GM12878 (cell line): ENCODE data around the gene LITAF. TPM values are rescaled to one million over a fixed set of nuclear protein-coding genes. Genes with fewer than 3 reads are reported as not detected.
"Not testable (repeated sequence)": the region's sequence is repeated elsewhere in the genome, so short reads cannot be mapped to it uniquely, and the experiment has no call there.

Experiments used
- ATAC-seq: fragments of 200-7000 bp; cut with Tn5 transposase; 3 replicates; pipeline ENCODE4 v1.9.1; 2020; ENCODE audit warnings: mild to moderate bottlenecking, moderate library complexity
- BruUV-seq: library from RNA; stranded (reverse); fragments of 400-500 nt; replicated peaks from 2 replicates; lab custom pipeline; 2021; lab: Mats Ljungman, UMichigan
- CTCF ChIA-PET: fragments of 300-600 bp; sonication (Branson Sonifier 250); formaldehyde crosslinking; extraction: SDS; loops from one replicate; lab custom pipeline; 2021; ENCODE audit warnings: inconsistent platforms; lab: Yijun Ruan, JAX
- POLR2A ChIA-PET: fragments of 350-600 bp; formaldehyde crosslinking; extraction: SDS; loops from one replicate; lab custom pipeline; 2021; ENCODE audit warnings: inconsistent platforms; lab: Charles Lee
- RAD21 ChIA-PET: fragments of 300-600 bp; sonication (Branson Sonifier 250); formaldehyde crosslinking; loops from one replicate; lab custom pipeline; 2023; ENCODE audit warnings: antibody characterized with exemption; ENCODE audit not compliant: unreplicated experiment; lab: Charles Lee
- SMC1A ChIA-PET: fragments of 300-600 bp; sonication (Branson Sonifier 250); formaldehyde crosslinking; loops from one replicate; lab custom pipeline; 2023; ENCODE audit not compliant: unreplicated experiment, uncharacterized antibody; lab: Charles Lee
- DNase-seq: peaks from one replicate; pipeline ENCODE4 v3.0.0-alpha.2; 2011; ENCODE audit warnings: low read depth, low spot score
- FAIRE-seq: peaks from 3 replicates; lab custom pipeline; 2011; peaks lifted over from hg19 to GRCh38; lab: Jason Lieb, UNC
- H2AFZ ChIP-seq: 2 replicates; pipeline ENCODE4 v1.6.0; 2011; ENCODE audit warnings: low read depth, low read length, control low read depth; ENCODE audit not compliant: control insufficient read depth
- H3K27ac ChIP-seq: 2 replicates; pipeline ENCODE4 v1.5.1; 2011; ENCODE audit warnings: control low read depth; ENCODE audit not compliant: control insufficient read depth, insufficient read depth
- H3K27me3 ChIP-seq, 2 experiments: replicated peaks in 1 of 2; 2 replicates each; pipeline versions ENCODE4 v1.6.0 to v1.6.1; 2011; ENCODE audit warnings: low read length in 1 of 2; ENCODE audit not compliant: control insufficient read depth in 2 of 2, insufficient read depth in 2 of 2
- H3K36me3 ChIP-seq, 2 experiments: 2 replicates each; pipeline ENCODE4 v1.5.1; 2011; ENCODE audit warnings: low read length in 1 of 2; ENCODE audit not compliant: control insufficient read depth in 2 of 2, insufficient read depth in 2 of 2
- H3K4me1 ChIP-seq: 2 replicates; pipeline ENCODE4 v1.6.1; 2011; ENCODE audit warnings: mild to moderate bottlenecking, low read length, moderate library complexity, mixed read lengths; ENCODE audit not compliant: control insufficient read depth, insufficient read depth
- H3K4me2 ChIP-seq: 2 replicates; pipeline ENCODE4 v1.6.0; 2011; ENCODE audit warnings: control low read depth; ENCODE audit not compliant: control insufficient read depth, insufficient read depth
- H3K4me3 ChIP-seq: fragments of 200-600 bp; sonication (generic); 2 replicates; pipeline ENCODE4 v1.5.1; 2016
- H3K79me2 ChIP-seq: 2 replicates; pipeline ENCODE4 v1.6.0; 2011; ENCODE audit warnings: low read length; ENCODE audit not compliant: control insufficient read depth, insufficient read depth
- H3K9ac ChIP-seq: 2 replicates; pipeline ENCODE4 v1.8.0; 2011; ENCODE audit warnings: low read length, control low read depth, mixed read lengths; ENCODE audit not compliant: control insufficient read depth, insufficient read depth
- H3K9me3 ChIP-seq: replicated peaks from 3 replicates; pipeline ENCODE4 v1.5.1; 2011; ENCODE audit warnings: mild to moderate bottlenecking, low read length; ENCODE audit not compliant: control insufficient read depth, insufficient read depth
- H4K20me1 ChIP-seq: 2 replicates; pipeline ENCODE4 v1.6.0; 2011; ENCODE audit not compliant: control insufficient read depth, insufficient read depth
- FOS ChIP-seq: IDR thresholded peaks from 3 replicates; pipeline ENCODE4 v1.6.1; 2011; ENCODE audit warnings: borderline replicate concordance; ENCODE audit not compliant: insufficient read length; ENCODE audit errors: extremely low read depth
- YY1 ChIP-seq: IDR thresholded peaks from 2 replicates; pipeline ENCODE4 v1.6.1; 2011; ENCODE audit warnings: low read depth, mild to moderate bottlenecking, low read length
- WGBS: methylation state at CpG from one replicate; pipeline ENCODE4 v1.1.6; 2016; ENCODE audit warnings: low lambda C conversion rate; ENCODE audit not compliant: insufficient replicate concordance, insufficient coverage; ENCODE audit errors: missing lambda C conversion rate; 5-methylcytosine and 5-hydroxymethylcytosine counted together
- in situ Hi-C: fragments of 300-500 bp; cut with MboI; formaldehyde crosslinking; loops from 9 replicates; pipeline ENCODE4 v1.14.3; 2018; ENCODE audit warnings: mixed read lengths
- intact Hi-C: fragments of 100-400 bp; cut with micrococcal nuclease; formaldehyde crosslinking; loops from one replicate; pipeline ENCODE4 v1.14.2; 2022; ENCODE audit not compliant: unreplicated experiment
- polyA plus RNA-seq, 11 experiments: library from polyadenylated mRNA; depleted of rRNA in 4 of 11; unstranded in 6 of 11; stranded (reverse) in 5 of 11; fragments of >200 nt; fragmentation: Nextera tagmentation in 4 of 11; fragmentation: Illumina TruSeq in 1 of 11; extraction: Ambion mirVana in 4 of 11; extraction: Trizol in 1 of 11; gene quantifications; 1 replicate in 1 of 11; 2 replicates in 10 of 11; pipeline versions ENCODE4 v1.2.1 to v1.2.3, GENCODE V29; 2011 to 2016; ENCODE audit warnings: inconsistent platforms in 2 of 11, missing spikeins in 2 of 11, low read depth in 1 of 11
- total RNA-seq, 4 experiments: library from RNA; depleted of rRNA in 3 of 4; stranded (reverse); fragments of >200 nt in 3 of 4; fragmentation: Illumina TruSeq in 1 of 4; extraction: Trizol in 1 of 4; gene quantifications; 2 replicates each; pipeline versions ENCODE4 v1.2.1 to v1.2.3, GENCODE V29; 2013 to 2021
- TF ChIP-seq, protein P1 (sequence below): IDR thresholded peaks from 2 replicates; pipeline ENCODE4 v1.6.1; 2012; ENCODE audit warnings: improper control_type of control experiment, low read depth, low read length; ENCODE audit not compliant: insufficient replicate concordance

The LITAF gene
- total and polyA plus RNA-seq, 10 of the 15 experiments (the other 5 are each of a cell fraction or from before 2014, with no cell fraction given): 99.2 to 211 (median 147) TPM

DNA sequence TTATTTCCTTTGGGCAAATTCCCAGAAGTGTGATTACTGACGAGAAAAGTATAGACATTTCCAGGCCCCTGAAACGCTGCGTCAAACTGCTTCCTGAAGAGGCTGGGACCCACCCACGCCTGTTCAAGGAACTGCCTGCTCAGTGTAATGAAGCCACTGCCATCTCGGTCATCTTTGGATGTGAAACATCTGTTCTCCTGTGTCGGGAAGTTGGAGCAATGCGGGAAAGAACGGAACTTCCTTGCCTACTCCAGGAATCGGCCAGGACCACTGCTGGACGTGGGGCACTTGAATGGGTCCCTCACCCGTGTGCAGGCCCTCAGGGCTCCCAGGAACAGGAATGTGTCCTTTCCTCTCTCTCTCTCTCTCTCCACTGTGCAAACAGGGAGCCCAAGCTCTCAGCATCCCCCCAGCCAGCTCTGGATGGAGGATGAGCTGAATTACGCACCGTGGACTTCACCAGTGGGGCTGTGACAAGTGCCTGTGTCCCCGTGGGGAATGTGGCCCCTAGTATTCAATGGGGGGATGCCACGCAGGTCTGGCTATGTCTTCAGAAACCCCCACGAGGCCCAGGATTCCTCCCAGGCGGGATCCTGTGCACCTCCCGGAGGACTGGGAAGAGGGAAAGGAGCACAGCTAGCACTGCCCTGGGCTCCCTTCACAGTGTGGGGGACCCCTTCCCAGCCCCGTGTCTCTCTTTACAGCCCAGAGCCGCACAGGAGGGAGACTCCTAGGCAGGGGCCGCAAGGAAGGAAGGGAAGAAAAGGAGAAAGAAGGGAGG, 18.3 kb upstream of the LITAF start:
- Histone ChIP-seq H3K27ac (no peak overlapping the region), H4K20me1 (no peaks in the 10 kb centered on the region), H3K4me1 (peaks cover 4% of the 10 kb centered on the region; the same call in 1 of the 2 replicates), H3K4me2 (no peak overlapping the region), H3K27me3 (no peaks in the 10 kb centered on the region; a peak in 1 of 4 replicates), H3K4me3 (no peak overlapping the region), H3K36me3 (no peaks in the 10 kb centered on the region), H2AFZ (no peak overlapping the region), H3K9ac (no peak overlapping the region)
- SMC1A ChIA-PET: no interaction called here
- POLR2A ChIA-PET: no interaction called here
- intact Hi-C loops: no loop called here
- CTCF ChIA-PET: interaction anchor here (1.2 kb wide), 1 partner anchor 73 kb away, joined by 3 read pairs; no protein-coding TSS in a partner anchor
- RAD21 ChIA-PET: no interaction called here
- TF ChIP-seq YY1 (no peak), FOS (no peak)
- TF ChIP-seq, protein P1, sequence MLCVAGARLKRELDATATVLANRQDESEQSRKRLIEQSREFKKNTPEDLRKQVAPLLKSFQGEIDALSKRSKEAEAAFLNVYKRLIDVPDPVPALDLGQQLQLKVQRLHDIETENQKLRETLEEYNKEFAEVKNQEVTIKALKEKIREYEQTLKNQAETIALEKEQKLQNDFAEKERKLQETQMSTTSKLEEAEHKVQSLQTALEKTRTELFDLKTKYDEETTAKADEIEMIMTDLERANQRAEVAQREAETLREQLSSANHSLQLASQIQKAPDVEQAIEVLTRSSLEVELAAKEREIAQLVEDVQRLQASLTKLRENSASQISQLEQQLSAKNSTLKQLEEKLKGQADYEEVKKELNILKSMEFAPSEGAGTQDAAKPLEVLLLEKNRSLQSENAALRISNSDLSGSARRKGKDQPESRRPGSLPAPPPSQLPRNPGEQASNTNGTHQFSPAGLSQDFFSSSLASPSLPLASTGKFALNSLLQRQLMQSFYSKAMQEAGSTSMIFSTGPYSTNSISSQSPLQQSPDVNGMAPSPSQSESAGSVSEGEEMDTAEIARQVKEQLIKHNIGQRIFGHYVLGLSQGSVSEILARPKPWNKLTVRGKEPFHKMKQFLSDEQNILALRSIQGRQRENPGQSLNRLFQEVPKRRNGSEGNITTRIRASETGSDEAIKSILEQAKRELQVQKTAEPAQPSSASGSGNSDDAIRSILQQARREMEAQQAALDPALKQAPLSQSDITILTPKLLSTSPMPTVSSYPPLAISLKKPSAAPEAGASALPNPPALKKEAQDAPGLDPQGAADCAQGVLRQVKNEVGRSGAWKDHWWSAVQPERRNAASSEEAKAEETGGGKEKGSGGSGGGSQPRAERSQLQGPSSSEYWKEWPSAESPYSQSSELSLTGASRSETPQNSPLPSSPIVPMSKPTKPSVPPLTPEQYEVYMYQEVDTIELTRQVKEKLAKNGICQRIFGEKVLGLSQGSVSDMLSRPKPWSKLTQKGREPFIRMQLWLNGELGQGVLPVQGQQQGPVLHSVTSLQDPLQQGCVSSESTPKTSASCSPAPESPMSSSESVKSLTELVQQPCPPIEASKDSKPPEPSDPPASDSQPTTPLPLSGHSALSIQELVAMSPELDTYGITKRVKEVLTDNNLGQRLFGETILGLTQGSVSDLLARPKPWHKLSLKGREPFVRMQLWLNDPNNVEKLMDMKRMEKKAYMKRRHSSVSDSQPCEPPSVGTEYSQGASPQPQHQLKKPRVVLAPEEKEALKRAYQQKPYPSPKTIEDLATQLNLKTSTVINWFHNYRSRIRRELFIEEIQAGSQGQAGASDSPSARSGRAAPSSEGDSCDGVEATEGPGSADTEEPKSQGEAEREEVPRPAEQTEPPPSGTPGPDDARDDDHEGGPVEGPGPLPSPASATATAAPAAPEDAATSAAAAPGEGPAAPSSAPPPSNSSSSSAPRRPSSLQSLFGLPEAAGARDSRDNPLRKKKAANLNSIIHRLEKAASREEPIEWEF: no peak
- TF ChIP-seq, all 136 proteins: peak for 0
- no peaks in the 10 kb centered on the region for H3K79me2 ChIP-seq
- FAIRE-seq (no peak), DNase-seq (no peak), ATAC-seq (no peak)
- in situ Hi-C loops: no loop called here
- WGBS: 55% methylated on average over 21 of the region's 21 CpGs
- no TSS peak for BruUV-seq
- H3K9me3 ChIP-seq: no peaks in the 10 kb centered on the region

GRCh38 chr16:11604296-11604695, 17.6 kb upstream of the LITAF start:
- H3K79me2 ChIP-seq, H3K9ac ChIP-seq, H3K4me1 ChIP-seq, CTCF ChIA-PET, H3K9me3 ChIP-seq, BruUV-seq, H3K27ac ChIP-seq, H3K4me2 ChIP-seq, H3K36me3 ChIP-seq, in situ Hi-C loops, FAIRE-seq, H3K27me3 ChIP-seq, intact Hi-C loops, DNase-seq, H3K4me3 ChIP-seq, H2AFZ ChIP-seq, H4K20me1 ChIP-seq, ATAC-seq, POLR2A ChIA-PET, RAD21 ChIA-PET: not testable (repeated sequence)
- SMC1A ChIA-PET: interaction anchor here (1.1 kb wide), 1 partner anchor 17 kb away, joined by 3 read pairs; no protein-coding TSS in a partner anchor
- WGBS: 24% methylated on average over 4 of the region's 4 CpGs
